OCI-LY3 (cell line): ENCODE data around the gene BNC2.

Experiments
- H2AFZ ChIP-seq: fragments of 200-600, 300-600 bp; shearing (Covaris generic); 2 replicates; pipeline ENCODE4 v1.6.0; 2014; ENCODE audit warnings: antibody characterized with exemption, low read depth, low read length
- H3K27ac ChIP-seq: fragments of 200-600, 300-600 bp; sonication (generic); 2 replicates; pipeline ENCODE4 v1.5.1; 2014; ENCODE audit warnings: mild to moderate bottlenecking, low read length, moderate library complexity, mixed read lengths
- H3K27me3 ChIP-seq: fragments of 200-600, 300-600 bp; sonication (generic); 2 replicates; pipeline ENCODE4 v1.6.1; 2014; ENCODE audit warnings: low read depth, low read length, mixed read lengths
- H3K36me3 ChIP-seq: fragments of 200-600, 300-600 bp; sonication (generic); replicated peaks from 2 replicates; pipeline ENCODE3; 2014; ENCODE audit warnings: low read depth, low read length, mixed read lengths
- H3K4me1 ChIP-seq: fragments of 300-600, 200-600 bp; sonication (generic); 2 replicates; pipeline ENCODE4 v1.6.1; 2014; ENCODE audit warnings: low read length, mixed read lengths
- H3K4me2 ChIP-seq: fragments of 200-600, 300-600 bp; sonication (generic); 2 replicates; pipeline ENCODE4 v1.6.1; 2014; ENCODE audit warnings: low read length, mixed read lengths
- H3K4me3 ChIP-seq: fragments of 300-600, 200-600 bp; sonication (generic); 2 replicates; pipeline ENCODE4 v1.5.1; 2014; ENCODE audit warnings: antibody characterized with exemption, mild to moderate bottlenecking, low read length, moderate library complexity
- H3K79me2 ChIP-seq: fragments of 300-600, 200-600 bp; shearing (Covaris generic); 2 replicates; pipeline ENCODE4 v1.6.1; 2014; ENCODE audit warnings: mild to moderate bottlenecking, low read length, mixed read lengths
- H3K9ac ChIP-seq: fragments of 300-600, 200-600 bp; shearing (Covaris generic); 2 replicates; pipeline ENCODE4 v1.6.0; 2014; ENCODE audit warnings: mild to moderate bottlenecking, low read length, moderate library complexity
- H3K9me3 ChIP-seq: fragments of 200-600, 300-600 bp; shearing (Covaris generic); 2 replicates; pipeline ENCODE4 v1.6.1; 2014; ENCODE audit warnings: low read length, mixed read lengths; ENCODE audit not compliant: insufficient read depth
- H4K20me1 ChIP-seq: fragments of 200-600, 300-600 bp; sonication (generic); 2 replicates; pipeline ENCODE4 v1.6.1; 2016; ENCODE audit warnings: low read length, mixed read lengths; ENCODE audit not compliant: insufficient read depth
- CTCF ChIP-seq: fragments of 200-600, 300-600 bp; sonication (generic); IDR thresholded peaks from 2 replicates; pipeline ENCODE4 v1.5.1; 2014; ENCODE audit warnings: antibody characterized with exemption, low read length, low read depth
- EZH2phosphoT487 ChIP-seq: fragments of 200-600 bp; shearing (Covaris generic); IDR thresholded peaks from 2 replicates; pipeline ENCODE4 v1.6.1; 2018; ENCODE audit warnings: antibody characterized with exemption, mixed run types, low read depth

BNC2 gene

GRCh38 chr9:16436545-16436944, 433.9 kb downstream of the BNC2 start:
- no peaks in the 10 kb centered on the region for H4K20me1 ChIP-seq

GRCh38 chr9:16434526-16434925, 435.9 kb downstream of the BNC2 start:
- Histone ChIP-seq H3K4me1 (no peaks in the 10 kb centered on the region), H3K4me3 (no peak overlapping the region), H3K4me2 (no peak overlapping the region), H4K20me1 (no peaks in the 10 kb centered on the region), H3K36me3 (no peaks in the 10 kb centered on the region), H3K27ac (no peak overlapping the region), H3K27me3 (no peaks in the 10 kb centered on the region), H2AFZ (no peak overlapping the region), H3K9me3 (no peaks in the 10 kb centered on the region), H3K79me2 (no peaks in the 10 kb centered on the region), H3K9ac (no peak overlapping the region)
- no peak for TF ChIP-seq EZH2phosphoT487
- TF ChIP-seq CTCF, result no peak

More at GRCh38 chr9:16436545-16436944, 433.9 kb downstream of the BNC2 start:
- TF ChIP-seq EZH2phosphoT487, result no peak
- no peak for TF ChIP-seq CTCF
- no peaks in the 10 kb centered on the region for H3K4me1 ChIP-seq
- no peaks in the 10 kb centered on the region for H3K9me3 ChIP-seq
- no peak overlapping the region for H3K4me3 ChIP-seq
- H3K27me3 ChIP-seq, result no peaks in the 10 kb centered on the region
- H3K79me2 ChIP-seq, result no peaks in the 10 kb centered on the region
- no peak overlapping the region for H3K27ac ChIP-seq
- no peak overlapping the region for H2AFZ ChIP-seq
- H3K4me2 ChIP-seq, result no peak overlapping the region
- no peaks in the 10 kb centered on the region for H3K36me3 ChIP-seq
- no peak overlapping the region for H3K9ac ChIP-seq

- no peak overlapping the region for H3K9ac ChIP-seq
Measured at GRCh38 chr9:16433494-16433893, 437.0 kb downstream of the BNC2 start.

GRCh38 chr9:16431666-16432392, 438.6 kb downstream of the BNC2 start:
- no peaks in the 10 kb centered on the region for H3K36me3 ChIP-seq
- H3K79me2 ChIP-seq, result no peaks in the 10 kb centered on the region
- no peak overlapping the region for H3K9ac ChIP-seq

More at GRCh38 chr9:16433494-16433893, 437.0 kb downstream of the BNC2 start:
- no peak overlapping the region for H3K4me2 ChIP-seq
- H3K9me3 ChIP-seq, result no peaks in the 10 kb centered on the region
- no peaks in the 10 kb centered on the region for H4K20me1 ChIP-seq
- no peaks in the 10 kb centered on the region for H3K36me3 ChIP-seq
- no peak overlapping the region for H2AFZ ChIP-seq
- H3K4me3 ChIP-seq, result no peak overlapping the region
- H3K27ac ChIP-seq, result no peak overlapping the region
- TF ChIP-seq CTCF (no peak), EZH2phosphoT487 (no peak)
- no peaks in the 10 kb centered on the region for H3K4me1 ChIP-seq
- no peaks in the 10 kb centered on the region for H3K27me3 ChIP-seq
- H3K79me2 ChIP-seq, result no peaks in the 10 kb centered on the region

More at GRCh38 chr9:16431666-16432392, 438.6 kb downstream of the BNC2 start:
- H3K27me3 ChIP-seq, result no peaks in the 10 kb centered on the region
- no peaks in the 10 kb centered on the region for H4K20me1 ChIP-seq
- H3K4me1 ChIP-seq, result no peaks in the 10 kb centered on the region
- no peaks in the 10 kb centered on the region for H3K9me3 ChIP-seq
- H3K27ac ChIP-seq, result no peak overlapping the region
- H3K4me2 ChIP-seq, result no peak overlapping the region
- H2AFZ ChIP-seq, result no peak overlapping the region
- no peak overlapping the region for H3K4me3 ChIP-seq
- no peak for TF ChIP-seq EZH2phosphoT487
- no peak for TF ChIP-seq CTCF
